Spleen (tissue), 7 donors: Measurements from ENCODE around the gene MAPK8IP3.

ENCODE experiments used
- CTCF ChIP-seq, 11 experiments: fragments of 200-600 bp in 7 of 11; fragments of 450-650 bp in 4 of 11; sonication (generic) in 4 of 11; IDR thresholded peaks in 8 of 11; conservative IDR thresholded peaks in 3 of 11; 1 replicate in 7 of 11; 2 replicates in 4 of 11; pipeline versions ENCODE4 v1.4.0 to v1.8.0; 2016 to 2021; ENCODE audit warnings: antibody characterized with exemption in 11 of 11, inconsistent platforms in 4 of 11, mild to moderate bottlenecking in 1 of 11
- POLR2AphosphoS5 ChIP-seq, 3 donors: sonication (generic); formaldehyde crosslinking; IDR thresholded peaks; one replicate each; pipeline ENCODE4 v1.5.1; 2017; ENCODE audit warnings: antibody characterized with exemption in 3 of 3
- donor health status: DM: no; HTN: no; CAD: no; lungs with moderate emphysema.
- donor health status: DM: no; HTN: no; CAD: no.
- donor health status: DM: no; HTN: no; CAD: no.

- TF ChIP-seq POLR2AphosphoS5 (IDR thresholded peaks at IDR 0.05) (peak; percentile 88 to 95 (median 93)), CTCF (IDR thresholded peaks at IDR 0.05 in 8 of 11, conservative IDR thresholded peaks at IDR 0.05 in 3 of 11) (peak in 4 of 11 experiments; percentile 4 to 59 (median 38))
These were observed 76.6 kb downstream of the MAPK8IP3 start, which contains the start of the genes NUBP2 and SPSB3 for GRCh38 chr16:1782408-1783264.
